Left hindlimb (tissue), 1 donor: ENCODE data around the gene CHD6.
A peak's percentile ranks its signal among the peaks of the same experiment; 100 is the strongest.

ENCODE experiments used
- DNase-seq: peaks from one replicate; pipeline ENCODE4 v3.0.0-alpha.2; 2018

Gene CHD6

DNA sequence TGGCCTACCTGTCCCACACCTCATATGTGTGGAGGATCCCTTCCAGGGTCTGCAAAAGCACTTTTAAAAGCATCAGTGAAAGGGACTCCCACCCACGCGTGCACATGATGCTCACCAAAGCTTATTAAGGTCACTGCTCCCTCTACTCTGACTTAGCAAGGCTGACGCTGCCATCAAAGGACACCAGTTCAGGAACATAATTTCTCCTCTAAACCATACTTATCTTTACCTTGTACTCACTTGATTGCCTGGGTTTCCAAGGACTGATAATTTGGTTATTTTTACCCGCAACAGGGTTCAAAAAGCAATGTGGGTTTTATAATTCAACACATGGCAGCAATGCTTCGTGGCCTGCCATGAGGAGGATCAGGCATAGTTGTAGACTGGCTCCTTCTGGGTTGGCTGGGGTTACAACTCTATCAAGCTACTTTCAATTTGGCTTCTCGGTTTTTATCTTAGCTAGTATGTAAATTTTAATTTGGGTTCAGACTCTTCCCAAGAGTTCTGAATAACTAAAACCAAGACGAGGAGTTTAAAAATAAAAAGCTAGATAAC, 199.4 kb downstream of the CHD6 start:
- no peak for DNase-seq

DNA sequence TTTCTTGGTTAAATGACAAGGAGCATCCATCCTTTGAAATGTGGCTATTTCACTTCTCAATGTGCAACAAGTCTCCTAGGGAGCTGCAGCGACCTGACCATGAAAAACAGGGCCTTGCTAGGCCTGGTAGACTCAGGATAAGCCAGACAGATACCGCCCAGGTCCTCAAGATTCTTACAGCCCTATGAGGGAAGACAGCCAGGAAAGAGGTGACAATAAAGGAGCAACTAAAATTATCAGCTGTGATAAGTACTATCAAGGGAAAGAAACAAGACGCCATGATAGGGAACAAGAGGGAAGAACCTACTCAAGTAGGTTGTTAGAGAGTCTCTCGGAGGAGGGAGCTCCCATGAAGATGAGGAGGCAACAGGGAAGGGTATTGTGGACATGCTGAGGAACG, 200.1 kb downstream of the CHD6 start:
- no peak for DNase-seq

DNA sequence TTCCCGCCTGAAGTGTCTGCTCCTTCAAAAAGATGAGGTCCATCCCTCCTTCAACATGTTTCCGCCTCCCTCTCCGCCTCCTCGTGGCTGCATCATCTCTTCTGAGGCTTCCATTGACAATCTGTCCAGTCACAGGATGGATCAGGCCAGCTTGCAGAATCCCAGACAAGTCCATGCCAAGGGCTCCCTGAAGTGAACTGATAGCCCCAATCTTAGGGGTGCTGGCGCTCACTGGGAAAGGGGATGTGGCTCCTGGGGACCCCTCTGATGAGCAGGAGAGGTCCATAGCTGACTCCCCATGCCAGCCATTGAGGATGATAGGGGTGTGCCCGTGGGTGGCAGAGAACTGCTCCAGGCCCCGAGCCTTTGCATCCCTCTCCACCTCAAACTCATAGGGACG, 203.0 kb downstream of the CHD6 start:
- DNase-seq, result no peak

DNA sequence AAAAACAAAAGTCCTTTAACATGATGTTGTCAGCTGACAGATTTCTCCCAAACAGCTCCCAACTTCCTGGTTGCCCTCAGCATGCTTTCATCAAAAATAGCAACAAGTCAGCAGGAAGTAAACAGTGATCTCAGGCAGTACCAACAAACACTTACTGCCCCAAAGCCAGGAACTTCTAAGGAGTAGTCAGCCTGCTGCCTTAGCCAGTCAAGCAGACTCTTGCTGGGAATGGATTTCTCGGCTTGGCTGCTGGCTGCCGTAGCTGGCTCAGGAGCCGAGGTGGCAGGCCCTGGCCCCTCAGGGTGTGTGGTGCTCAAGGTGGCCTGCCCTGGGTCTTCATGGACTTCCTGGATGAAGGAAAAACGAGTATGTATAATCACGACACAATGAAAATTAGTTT, 205.0 kb downstream of the CHD6 start:
- DNase-seq, result no peak

DNA sequence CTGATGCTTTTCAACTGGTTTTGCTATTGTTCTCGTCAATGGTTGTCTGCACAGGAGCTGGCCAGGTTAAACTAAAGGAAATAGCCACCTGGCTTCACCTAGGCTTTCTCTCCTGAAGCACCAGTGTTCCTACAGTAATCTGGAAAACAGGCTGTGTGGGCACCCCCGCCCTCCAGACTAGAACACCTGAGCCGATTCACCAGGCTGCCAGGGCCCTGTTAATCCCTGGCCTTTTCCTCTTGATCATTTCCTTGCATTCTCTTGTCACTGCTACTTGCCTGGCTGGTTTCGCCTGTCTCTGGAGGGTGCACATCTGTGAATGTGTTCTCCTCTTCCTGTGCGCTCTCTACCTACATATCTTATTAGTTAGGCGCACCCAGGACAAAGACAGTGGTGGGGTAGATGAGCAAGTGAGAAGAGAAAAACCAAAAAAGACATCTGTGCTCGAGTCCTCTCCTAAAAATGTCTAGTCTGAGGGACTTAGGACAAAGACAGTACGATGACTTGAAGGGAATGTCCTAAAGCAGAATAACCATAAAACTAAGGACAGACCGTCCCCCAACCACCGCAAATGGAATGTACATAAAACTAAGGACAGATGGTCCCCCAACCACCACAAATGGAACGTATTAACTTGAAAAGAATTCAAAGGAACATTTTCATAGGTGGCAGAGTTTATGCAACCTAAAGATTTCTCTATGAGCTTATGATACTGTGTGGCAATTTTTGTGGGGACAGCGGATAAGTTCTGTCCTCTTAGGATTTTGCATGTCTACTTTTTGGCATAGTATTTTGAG, 205.7 kb downstream of the CHD6 start:
- no peak for DNase-seq

DNA sequence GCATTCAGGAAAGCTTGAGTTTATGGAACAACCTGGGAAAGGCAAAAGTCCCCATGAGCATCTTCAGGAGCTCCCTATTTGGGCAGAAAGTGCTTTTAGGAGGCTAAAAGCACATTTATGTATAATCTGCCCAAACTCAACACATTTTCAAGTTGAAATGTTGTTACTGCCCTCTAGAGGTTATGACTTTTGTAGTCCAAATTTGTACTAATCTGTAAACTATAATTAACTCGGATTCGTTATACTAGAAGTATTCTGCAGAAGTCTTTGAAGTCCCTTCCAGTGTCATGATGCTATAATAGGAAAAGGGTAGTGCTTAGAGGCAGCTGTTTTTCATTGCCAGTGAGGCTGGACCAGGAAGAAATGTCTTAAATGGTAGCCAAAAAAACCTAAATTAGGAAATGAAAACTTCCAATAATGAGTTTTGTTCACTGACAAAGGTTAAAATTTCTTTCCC, 206.8 kb downstream of the CHD6 start:
- DNase-seq, result no peak

DNA sequence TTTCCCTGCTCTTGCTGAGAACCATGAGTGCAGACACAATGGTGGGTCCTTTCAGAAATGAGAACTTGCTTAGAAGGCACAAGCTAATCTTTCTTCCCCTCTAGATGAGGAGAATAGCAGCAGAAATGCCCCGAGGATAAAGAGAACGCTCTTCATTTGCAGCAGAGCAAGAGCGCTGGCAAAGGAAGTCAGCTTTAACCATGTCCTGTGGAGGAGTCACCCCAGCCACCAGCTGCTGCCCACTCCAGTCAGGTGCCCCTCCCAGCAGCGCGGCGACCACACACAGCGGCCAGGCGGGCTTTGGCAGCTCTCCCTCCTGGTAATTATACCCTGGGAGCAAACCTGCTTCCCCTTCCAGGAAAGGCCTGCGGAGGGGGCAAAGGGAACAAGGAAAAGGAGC, 209.2 kb downstream of the CHD6 start:
- peak; percentile 89 for DNase-seq

DNA sequence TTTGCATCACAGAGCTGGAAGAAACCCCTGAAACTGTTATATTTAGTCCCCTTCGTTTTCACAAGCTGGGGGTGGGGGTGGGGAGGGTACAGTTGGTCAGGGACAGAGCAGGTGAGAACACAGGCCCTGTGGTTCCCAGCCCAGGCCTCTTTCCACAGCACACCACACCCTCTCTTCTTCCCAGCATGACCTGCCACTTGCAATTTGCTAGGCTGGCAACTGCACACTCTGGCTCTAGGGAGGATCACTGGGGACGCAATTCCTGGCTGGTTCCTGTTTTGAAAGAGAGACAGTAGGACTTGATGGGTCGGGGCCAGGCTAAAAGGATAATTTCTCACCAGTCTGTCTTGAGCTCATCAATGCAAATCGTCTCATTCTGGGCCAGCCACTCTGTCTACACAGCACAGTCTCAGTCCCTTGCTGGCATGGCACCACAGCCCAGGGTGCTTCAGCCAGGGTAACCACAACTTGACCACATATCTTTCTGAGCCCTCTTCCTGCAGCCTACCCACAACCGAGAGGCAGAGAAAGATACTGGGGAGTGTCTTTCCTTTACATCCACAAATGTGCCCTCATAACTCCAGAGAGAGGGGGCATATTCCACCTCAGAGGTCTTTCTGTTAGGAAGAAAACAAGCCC, 209.9 kb downstream of the CHD6 start:
- no peak for DNase-seq

DNA sequence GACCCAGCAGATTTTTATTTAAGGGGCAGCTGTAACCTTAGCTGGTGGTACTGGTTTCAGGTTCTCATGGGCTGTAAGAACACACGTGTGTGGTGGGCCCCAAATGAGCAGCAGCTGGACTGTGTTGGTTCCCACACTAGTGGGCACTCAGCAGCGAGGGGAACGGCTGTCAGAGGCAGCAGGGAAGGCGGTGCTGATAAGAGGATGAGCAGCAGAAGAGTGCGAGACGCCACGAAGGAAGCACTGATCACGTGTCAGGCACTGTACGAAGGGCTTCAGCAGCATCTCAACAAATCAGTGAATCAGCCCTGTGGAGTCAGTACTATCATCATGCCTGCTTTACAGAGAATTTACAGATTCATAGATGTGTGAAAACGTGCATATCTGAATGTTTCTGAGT, 210.6 kb downstream of the CHD6 start:
- DNase-seq, result no peak

DNA sequence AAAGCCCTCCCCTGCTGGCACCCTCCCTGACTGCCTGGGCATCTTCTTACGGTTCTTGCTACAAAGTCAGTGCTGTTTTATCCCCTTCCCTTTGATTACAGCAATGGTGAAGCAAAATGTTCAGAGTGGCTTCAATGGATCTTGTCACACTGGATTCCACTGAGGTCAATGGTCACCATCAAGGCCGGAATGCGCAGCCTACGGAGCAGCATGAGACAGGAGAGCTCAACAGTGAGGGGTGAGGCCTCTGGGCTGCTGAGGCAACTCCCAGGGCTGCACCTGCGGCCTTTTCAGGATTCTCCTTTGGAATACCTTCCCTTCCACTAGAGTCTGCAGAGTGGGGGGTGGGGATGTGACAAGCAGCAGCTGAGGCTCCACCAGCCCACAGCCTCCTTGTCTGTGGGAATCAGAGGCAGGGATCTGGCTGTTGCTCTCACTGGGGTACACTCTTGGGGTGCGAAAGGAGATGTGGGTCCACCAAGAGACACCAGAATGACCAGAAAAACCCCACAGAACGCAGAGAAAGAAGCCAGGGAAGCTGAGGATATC, 211.2 kb downstream of the CHD6 start:
- no peak for DNase-seq

DNA sequence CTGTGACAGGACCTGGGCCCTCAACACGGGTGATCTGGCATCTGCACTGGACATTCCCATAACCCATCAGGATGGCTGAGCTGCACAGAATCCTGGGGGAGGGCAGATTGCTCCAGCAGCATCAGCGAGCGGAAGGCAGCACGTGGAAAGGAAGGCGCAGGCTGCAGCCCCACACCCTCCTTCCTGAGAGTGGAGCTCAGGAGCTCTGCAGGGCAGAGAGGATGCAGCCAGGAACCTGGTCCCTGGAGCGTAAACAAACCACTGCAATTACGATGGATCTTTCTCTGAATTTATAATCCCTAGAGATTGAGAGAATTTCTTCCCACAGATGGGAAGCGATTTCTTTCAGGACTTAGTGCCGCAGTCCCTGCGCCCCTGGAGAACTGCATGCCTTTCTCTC, 211.8 kb downstream of the CHD6 start:
- no peak for DNase-seq

DNA sequence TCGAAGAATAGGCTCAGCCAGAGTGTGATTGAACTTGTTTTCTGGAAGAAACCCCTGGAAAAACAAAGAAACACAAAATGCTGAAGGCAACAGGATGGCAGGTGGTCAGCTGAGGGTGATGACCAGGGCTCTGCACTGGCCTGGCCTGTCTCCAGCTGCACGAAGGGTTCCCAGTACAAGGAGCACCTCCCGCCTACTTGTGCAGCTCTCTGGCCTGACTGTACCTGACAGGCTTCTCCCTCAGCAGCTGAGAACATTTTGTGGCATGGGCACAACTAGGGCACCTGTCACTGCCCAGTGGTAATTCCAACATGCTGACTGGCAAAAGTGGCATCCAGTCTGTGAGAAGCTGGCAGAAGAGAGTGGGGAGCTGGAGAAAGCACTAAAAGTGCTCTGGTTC, 212.7 kb downstream of the CHD6 start:
- DNase-seq, result no peak

DNA sequence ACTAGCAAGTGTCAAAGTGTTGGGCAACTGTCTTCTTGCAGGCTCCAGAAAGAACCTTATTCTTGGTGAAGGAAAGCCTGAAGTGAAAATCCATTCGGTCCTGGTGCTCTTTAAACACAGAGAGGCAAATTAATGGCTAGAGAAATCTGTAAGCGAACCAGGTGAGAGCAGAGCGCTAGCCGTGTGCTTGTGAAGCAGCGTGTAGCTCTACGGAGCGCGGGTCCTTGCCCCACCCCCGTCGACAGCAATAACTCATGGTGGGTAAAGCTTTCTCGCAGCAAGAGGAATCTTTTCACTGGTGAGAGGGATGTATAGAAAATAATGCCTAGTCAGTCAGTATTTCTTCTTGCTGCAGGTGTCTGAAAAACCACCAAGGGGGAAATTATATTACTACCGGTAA, 214.6 kb downstream of the CHD6 start:
- no peak for DNase-seq

DNA sequence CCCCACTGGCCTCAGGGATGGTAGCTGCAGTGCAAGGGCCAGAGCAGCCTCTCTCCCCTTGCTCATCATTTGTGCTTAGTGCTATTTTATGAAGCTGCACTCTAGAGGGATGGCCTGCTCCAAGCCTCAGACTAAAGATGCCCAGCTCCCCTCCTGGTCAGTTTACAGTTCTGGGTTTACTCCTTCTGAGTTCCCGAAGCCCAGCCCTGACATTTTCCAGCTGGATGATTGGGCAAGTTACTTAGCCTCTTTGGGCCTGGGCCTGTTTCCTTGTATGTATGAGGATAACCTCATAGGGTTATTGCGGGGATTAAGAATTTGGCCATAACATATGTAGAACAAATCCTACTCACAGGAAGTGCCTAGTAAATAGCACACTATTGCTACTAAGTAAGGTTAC, 219.8 kb downstream of the CHD6 start:
- peak; percentile 62 for DNase-seq

DNA sequence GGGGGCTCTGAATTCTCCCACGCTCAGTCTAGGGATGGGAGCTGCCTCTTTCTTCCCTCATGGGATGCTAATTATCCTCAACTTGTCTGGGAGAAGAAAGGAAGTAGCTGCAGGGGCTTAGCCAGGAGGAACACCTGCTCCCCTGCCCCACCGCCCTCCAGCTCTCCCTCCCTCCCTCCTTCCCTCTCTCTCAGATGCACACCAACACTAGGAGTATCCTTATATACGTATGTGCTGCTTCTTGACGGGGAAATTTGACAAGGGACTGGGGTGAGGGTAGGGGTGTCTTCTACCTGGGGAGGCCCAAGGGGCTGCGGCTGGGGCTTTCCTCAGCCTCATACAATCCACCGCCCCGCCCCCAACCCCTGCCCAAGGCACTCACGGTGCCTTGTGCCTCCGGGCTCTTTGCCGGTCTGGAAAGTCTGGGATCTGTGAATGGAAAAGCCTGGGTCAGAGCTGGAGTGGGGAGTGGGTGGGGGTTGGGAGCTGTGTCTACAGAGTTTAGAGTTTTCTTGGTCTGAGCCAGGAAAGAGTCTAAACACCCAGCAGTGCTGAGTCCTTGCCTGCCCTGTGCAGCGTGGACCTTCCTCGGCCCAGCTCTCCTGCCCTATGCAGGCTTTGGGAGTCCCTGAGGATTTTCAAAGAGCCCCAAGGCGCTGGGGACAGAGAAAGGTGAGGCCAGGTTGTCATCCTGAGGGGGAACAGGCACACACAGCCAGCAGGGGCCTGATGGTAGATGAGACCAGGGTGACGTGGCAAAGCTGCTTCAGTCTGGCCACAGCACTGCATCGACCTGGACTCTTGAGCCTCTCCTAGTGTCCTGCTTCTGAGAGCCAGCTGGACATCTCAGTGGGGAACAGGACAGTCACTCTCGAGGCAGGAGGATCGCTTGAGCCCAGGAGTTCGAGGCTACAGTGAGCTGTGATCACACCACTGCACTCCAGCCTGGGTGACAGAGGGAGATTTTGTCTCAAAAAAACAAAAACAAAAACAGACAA, 222.2 kb downstream of the CHD6 start:
- DNase-seq, result peak; percentile 86

DNA sequence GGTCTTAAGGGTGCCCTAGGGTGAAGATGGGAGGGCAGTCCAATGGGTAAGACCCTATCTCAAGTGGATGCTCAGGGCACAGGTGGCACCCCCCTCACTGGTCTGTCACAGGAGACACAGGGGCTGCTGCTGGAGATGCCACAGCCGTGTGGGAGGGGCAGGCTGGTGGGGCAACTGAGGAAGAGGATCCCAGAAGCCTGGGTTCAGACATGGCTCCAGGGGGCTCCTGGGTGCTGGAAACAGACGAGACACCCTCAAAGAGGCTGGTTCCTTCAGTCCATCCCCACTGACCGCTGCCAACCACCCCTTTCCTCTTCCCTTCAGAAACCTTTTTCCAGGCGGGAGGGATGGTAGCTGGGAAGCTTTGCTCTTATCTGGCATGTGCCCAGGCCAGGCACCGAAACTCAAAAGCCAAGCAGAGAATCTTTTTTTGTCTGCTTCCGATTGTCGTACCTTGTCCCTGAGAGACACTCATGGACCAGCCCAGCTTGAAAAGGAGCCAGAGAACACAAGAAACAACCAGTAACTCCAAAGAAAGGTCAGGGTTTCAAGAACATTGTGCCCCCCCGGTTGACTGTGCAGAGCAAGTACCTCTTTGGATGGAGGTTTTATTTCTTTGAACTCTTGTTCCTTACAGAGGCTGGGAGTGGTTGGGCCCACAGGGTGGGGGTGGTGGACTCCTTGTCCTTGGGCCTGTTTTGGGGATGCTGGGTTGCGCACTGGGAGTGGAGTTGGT, 223.1 kb downstream of the CHD6 start:
- DNase-seq, result no peak

DNA sequence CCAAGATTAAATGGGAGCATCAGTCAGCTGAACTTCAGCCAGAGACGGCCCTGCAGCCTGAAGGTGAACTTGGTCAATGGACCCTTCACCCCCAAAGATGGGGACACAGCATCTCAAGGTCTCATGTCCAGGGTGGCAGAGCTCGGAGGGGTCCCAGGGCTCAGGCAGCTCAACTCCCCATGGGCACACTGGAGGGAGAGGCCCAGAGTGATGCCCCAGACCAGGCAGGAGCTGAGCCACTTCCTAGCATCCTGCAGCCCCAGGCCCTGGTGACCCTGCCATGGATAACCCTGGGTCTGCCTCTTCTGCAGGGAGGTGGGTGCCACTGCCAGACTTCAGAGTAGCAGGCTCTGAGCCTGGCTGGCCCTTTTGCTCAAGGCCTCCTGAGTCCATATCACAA, 224.1 kb downstream of the CHD6 start:
- no peak for DNase-seq

DNA sequence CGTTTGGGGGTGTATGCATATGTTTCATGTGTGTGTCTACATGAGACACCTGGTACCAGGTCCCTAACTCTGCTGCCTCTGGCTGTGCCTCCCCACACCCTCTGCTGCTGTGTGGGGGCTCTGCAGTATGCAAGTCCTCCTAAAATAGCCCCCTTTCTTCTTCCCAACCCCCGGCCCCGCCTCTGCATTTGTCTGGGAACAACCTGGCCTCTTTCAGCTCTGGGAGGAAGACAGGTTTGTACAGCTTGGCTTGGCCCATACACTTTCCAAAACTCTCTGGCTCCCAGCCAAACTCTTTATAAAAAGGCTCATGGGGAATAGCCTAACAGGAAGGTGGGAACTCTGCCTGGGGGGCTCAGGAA, 224.5 kb downstream of the CHD6 start:
- DNase-seq, result peak; percentile 53

DNA sequence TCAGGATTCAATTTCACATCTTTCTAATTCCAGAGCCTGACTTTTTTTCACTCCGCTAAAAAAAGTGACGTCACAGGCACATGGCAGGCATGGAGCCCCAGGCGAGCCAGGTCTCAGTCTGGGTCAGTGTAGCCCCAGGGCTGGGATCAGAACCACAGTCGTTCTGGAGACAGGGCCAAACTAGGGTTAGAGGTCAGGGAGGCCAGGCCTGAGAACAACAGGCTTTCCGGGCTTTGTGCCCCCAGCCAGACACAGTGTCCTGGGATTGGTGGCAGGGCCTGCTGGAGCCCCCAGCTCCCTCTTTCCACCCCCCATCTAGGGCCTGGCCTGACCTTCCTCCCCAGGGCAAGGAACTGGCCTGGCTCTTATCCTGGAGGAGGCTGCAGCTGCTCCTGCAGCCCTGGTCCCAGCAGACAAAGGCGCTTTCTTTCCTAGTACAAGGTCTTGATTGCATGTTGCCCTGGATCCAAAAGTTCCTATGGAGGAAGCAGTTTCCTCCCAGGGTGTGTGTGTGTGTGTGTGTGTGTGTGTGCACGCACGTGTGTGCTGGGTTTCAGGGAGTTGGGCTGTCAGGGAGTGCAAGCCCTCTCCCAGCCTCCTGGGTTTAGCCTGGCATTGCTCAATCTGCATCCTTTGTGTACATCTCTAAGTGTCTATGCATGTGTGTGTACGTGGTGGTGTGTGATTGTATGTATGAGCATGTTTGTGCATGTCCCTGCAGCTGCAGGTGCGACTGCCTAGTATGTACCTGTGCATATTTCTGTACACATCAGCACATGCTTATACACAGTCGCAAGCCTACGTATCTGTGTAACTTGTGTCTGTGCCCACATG, 225.1 kb downstream of the CHD6 start:
- DNase-seq, result peak; percentile 74

DNA sequence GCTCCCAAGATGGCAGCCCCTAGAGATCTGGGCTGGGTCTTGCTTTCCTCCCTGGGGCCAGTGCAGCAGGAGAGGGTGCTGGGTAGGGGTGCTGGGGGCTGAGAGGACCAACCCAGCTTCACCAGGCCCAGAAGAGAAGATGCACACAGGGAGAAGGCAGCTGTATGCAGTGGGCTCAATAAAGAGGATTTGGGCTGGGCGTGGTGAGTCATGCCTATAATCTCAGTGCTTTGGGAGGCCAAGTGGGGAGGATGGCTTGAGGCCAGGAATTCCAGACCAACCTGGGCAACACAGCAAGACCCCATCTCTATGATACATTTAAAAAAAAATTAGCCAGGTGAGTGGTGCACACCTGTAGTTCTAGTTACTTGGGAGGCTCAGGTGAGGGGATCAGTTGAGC, 225.9 kb downstream of the CHD6 start:
- no peak for DNase-seq

DNA sequence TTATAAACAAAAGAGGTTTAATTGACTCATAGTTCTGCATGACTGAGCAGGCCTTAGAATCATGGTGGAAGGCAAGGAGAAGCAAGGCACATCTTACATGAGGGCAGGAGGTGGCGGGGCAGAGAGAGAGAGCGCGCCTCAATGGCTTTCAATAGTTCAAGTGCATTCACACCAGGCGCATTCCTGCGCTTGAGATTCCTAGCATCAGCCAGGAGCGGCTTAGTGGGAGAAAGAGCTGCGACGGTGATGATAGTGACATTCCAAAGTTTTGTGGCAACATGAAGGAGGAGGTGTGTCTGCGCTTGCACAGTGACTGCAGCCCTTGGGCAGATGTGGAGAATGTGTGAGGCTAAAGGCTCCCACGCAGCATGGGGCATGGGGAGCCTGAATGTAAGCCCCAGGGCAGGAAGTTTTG, 226.6 kb downstream of the CHD6 start:
- no peak for DNase-seq
